ENCODE results near the gene CCDC192. TPM values are rescaled to one million over a fixed set of nuclear protein-coding genes. Genes with fewer than 3 reads are reported as not detected.
"Not testable (repeated sequence)": the region's sequence is repeated elsewhere in the genome, so short reads cannot be mapped to it uniquely, and the experiment has no call there.

Gene CCDC192
- total RNA-seq, 1 donor from 2014 or later: not detected

- Histone ChIP-seq H3K36me3 (no peaks in the 10 kb centered on the region), H3K27ac (no peak overlapping the region), H3K4me1 (peaks cover 0 to 2% of the 10 kb centered on the region in 2 donors), H3K9me3 (no peaks in the 10 kb centered on the region), H3K4me3 (no peak overlapping the region), H3K27me3 (no peaks in the 10 kb centered on the region)
- DNase-seq (ENCODE audit: low spot score in 2 of 2): no peak
- intact Hi-C loops (cut with DNase I): no loop called here
- TF ChIP-seq CTCF (IDR thresholded peaks at IDR 0.05): no peak
These were observed 2.9 kb upstream of the CCDC192 start for GRCh38 chr5:127700237-127700766.

- H3K27ac ChIP-seq: no peak overlapping the region
- no peaks in the 10 kb centered on the region for H3K9me3 ChIP-seq
- H3K4me3 ChIP-seq: no peak overlapping the region
- H3K27me3 ChIP-seq: no peaks in the 10 kb centered on the region
- TF ChIP-seq CTCF (IDR thresholded peaks at IDR 0.05): no peak
- DNase-seq (ENCODE audit: low spot score in 2 of 2): no peak
- no peaks in the 10 kb centered on the region for H3K36me3 ChIP-seq
- peaks cover 0 to 7% of the 10 kb centered on the region in 2 donors for H3K4me1 ChIP-seq
- intact Hi-C loops (cut with DNase I): no loop called here
These were observed 757 bp upstream of the CCDC192 start for GRCh38 chr5:127702434-127702833.

GRCh38 chr5:127705120-127705892 lies 2.1 kb downstream of the CCDC192 start:
- H3K4me3 ChIP-seq: peak overlapping the region in 1 of 2 donors; percentile 25

GRCh38 chr5:127706691-127707090 lies 3.5 kb downstream of the CCDC192 start:
- intact Hi-C loops (cut with DNase I): no loop called here
- no peaks in the 10 kb centered on the region for H3K9me3 ChIP-seq
- no peak overlapping the region for H3K4me3 ChIP-seq
- H3K36me3 ChIP-seq: no peaks in the 10 kb centered on the region
- peaks cover 0 to 7% of the 10 kb centered on the region in 2 donors for H3K4me1 ChIP-seq
- DNase-seq (ENCODE audit: low spot score in 2 of 2): no peak
- H3K27me3 ChIP-seq: no peaks in the 10 kb centered on the region
- TF ChIP-seq CTCF (IDR thresholded peaks at IDR 0.05): no peak
- no peak overlapping the region for H3K27ac ChIP-seq

More at GRCh38 chr5:127705120-127705892, 2.1 kb downstream of the CCDC192 start:
- no peak for DNase-seq (ENCODE audit: low spot score in 2 of 2)
- intact Hi-C loops (cut with DNase I): no loop called here
- Histone ChIP-seq H3K9me3 (no peaks in the 10 kb centered on the region), H3K27ac (no peak overlapping the region), H3K27me3 (no peaks in the 10 kb centered on the region), H3K4me1 (peaks cover 0 to 7% of the 10 kb centered on the region in 2 donors), H3K36me3 (no peaks in the 10 kb centered on the region)
- no peak for TF ChIP-seq CTCF (IDR thresholded peaks at IDR 0.05)

GRCh38 chr5:127707209-127707608 lies 4.0 kb downstream of the CCDC192 start:
- H3K4me1 ChIP-seq: peaks cover 0 to 7% of the 10 kb centered on the region in 2 donors
- intact Hi-C loops (cut with DNase I): no loop called here
- H3K27ac ChIP-seq: no peak overlapping the region

GRCh38 chr5:127713083-127713482 lies 9.9 kb downstream of the CCDC192 start:
- H3K36me3 ChIP-seq; intact Hi-C loops (cut with DNase I); H3K4me1 ChIP-seq; DNase-seq (ENCODE audit: low spot score in 2 of 2); H3K27me3 ChIP-seq; H3K27ac ChIP-seq; H3K4me3 ChIP-seq; H3K9me3 ChIP-seq: not testable (repeated sequence)

More at GRCh38 chr5:127707209-127707608, 4.0 kb downstream of the CCDC192 start:
- Histone ChIP-seq H3K36me3 (no peaks in the 10 kb centered on the region), H3K9me3 (no peaks in the 10 kb centered on the region), H3K4me3 (no peak overlapping the region), H3K27me3 (no peaks in the 10 kb centered on the region)
- DNase-seq (ENCODE audit: low spot score in 2 of 2): no peak
- TF ChIP-seq CTCF (IDR thresholded peaks at IDR 0.05): no peak

Measured in ascending aorta (tissue), 2 donors.